WTC11 (cell line): ENCODE results near the gene APOH. TPM values are rescaled to one million over a fixed set of nuclear protein-coding genes. Genes with fewer than 3 reads are reported as not detected.

Source experiments
- ATAC-seq: fragments of 200-7000 bp; cut with Tn5 transposase; 2 replicates; pipeline ENCODE4 v1.10.0; 2021; ENCODE audit warnings: mild to moderate bottlenecking, moderate library complexity
- CTCF ChIA-PET: fragments of 300-600 bp; sonication (Branson Sonifier 250); formaldehyde crosslinking; loops from one replicate; lab custom pipeline; 2021; ENCODE audit warnings: antibody characterized with exemption; lab: Charles Lee
- POLR2A ChIA-PET: fragments of 350-600 bp; sonication (Branson Sonifier 250); formaldehyde crosslinking; loops from one replicate; lab custom pipeline; 2021; ENCODE audit warnings: antibody characterized with exemption; lab: Charles Lee
- DNase-seq: peaks from one replicate; pipeline ENCODE4 v3.0.0; 2021; ENCODE audit warnings: low spot score
- H3K27ac Mint-ChIP-seq: 2 replicates; pipeline ENCODE4 v1.8.0; 2021; ENCODE audit warnings: mixed read lengths
- H3K27me3 Mint-ChIP-seq: 2 replicates; pipeline ENCODE4 v1.8.0; 2021; ENCODE audit warnings: low read depth, mild to moderate bottlenecking, moderate library complexity, mixed read lengths
- H3K36me3 Mint-ChIP-seq: 2 replicates; pipeline ENCODE4 v1.8.0; 2021; ENCODE audit warnings: mixed read lengths
- H3K4me1 Mint-ChIP-seq: 2 replicates; pipeline ENCODE4 v1.8.0; 2022; ENCODE audit warnings: mixed read lengths
- H3K4me3 Mint-ChIP-seq: 2 replicates; pipeline ENCODE4 v1.8.0; 2021; ENCODE audit warnings: mild to moderate bottlenecking, moderate library complexity, mixed read lengths
- H3K9me3 Mint-ChIP-seq: 2 replicates; pipeline ENCODE4 v1.8.0; 2021; ENCODE audit warnings: mixed read lengths
- ARID4B ChIP-seq: sonication (generic); formaldehyde crosslinking; IDR thresholded peaks from 2 replicates; pipeline ENCODE4 v1.8.0; 2023; ENCODE audit warnings: missing genetic modification reagents, mild to moderate bottlenecking, borderline replicate concordance
- CDX4 ChIP-seq: fragments of 250-450 bp; sonication (Bioruptor Pico); IDR thresholded peaks from 2 replicates; pipeline ENCODE4 v1.9.0; 2021; ENCODE audit warnings: moderate library complexity, mild to moderate bottlenecking, inconsistent platforms, borderline replicate concordance
- E2F5 ChIP-seq: sonication (generic); formaldehyde crosslinking; IDR thresholded peaks from 2 replicates; pipeline ENCODE4 v1.8.1; 2022; ENCODE audit warnings: mild to moderate bottlenecking, moderate library complexity, missing genetic modification reagents
- EMX1 ChIP-seq: fragments of 250-450 bp; sonication (Bioruptor Pico); IDR thresholded peaks from 2 replicates; pipeline ENCODE4 v1.8.0; 2021; ENCODE audit warnings: mild to moderate bottlenecking
- ESRRA ChIP-seq: sonication (generic); formaldehyde crosslinking; IDR thresholded peaks from 2 replicates; pipeline ENCODE4 v1.8.1; 2022; ENCODE audit warnings: mild to moderate bottlenecking, missing genetic modification reagents, borderline replicate concordance
- FOXK1 ChIP-seq: sonication (generic); formaldehyde crosslinking; IDR thresholded peaks from 2 replicates; pipeline ENCODE4 v1.8.0; 2022; ENCODE audit warnings: mild to moderate bottlenecking, moderate library complexity, missing genetic modification reagents
- GABPB1 ChIP-seq: sonication (generic); formaldehyde crosslinking; IDR thresholded peaks from 2 replicates; pipeline ENCODE4 v1.8.1; 2023; ENCODE audit warnings: mild to moderate bottlenecking, missing genetic modification reagents
- GTF2I ChIP-seq: fragments of 250-450 bp; sonication (Bioruptor Pico); conservative IDR thresholded peaks from 2 replicates; pipeline ENCODE4 v1.4.0; 2021; ENCODE audit warnings: mild to moderate bottlenecking
- HMGA2 ChIP-seq: fragments of 250-450 bp; sonication (Bioruptor Pico); IDR thresholded peaks from 2 replicates; pipeline ENCODE4 v1.4.0; 2021; ENCODE audit warnings: mild to moderate bottlenecking, moderate library complexity
- KAT7 ChIP-seq: sonication (generic); formaldehyde crosslinking; IDR thresholded peaks from 2 replicates; pipeline ENCODE4 v1.8.1; 2023; ENCODE audit warnings: missing genetic modification reagents, mild to moderate bottlenecking, borderline replicate concordance
- MLX ChIP-seq: sonication (generic); formaldehyde crosslinking; IDR thresholded peaks from 2 replicates; pipeline ENCODE4 v1.8.1; 2023; ENCODE audit warnings: mild to moderate bottlenecking, missing genetic modification reagents, moderate library complexity
- NR2C2 ChIP-seq: sonication (generic); formaldehyde crosslinking; IDR thresholded peaks from 2 replicates; pipeline ENCODE4 v1.8.0; 2022; ENCODE audit warnings: mild to moderate bottlenecking, missing genetic modification reagents
- PRRX2 ChIP-seq: fragments of 250-450 bp; sonication (Bioruptor Pico); IDR thresholded peaks from 2 replicates; pipeline ENCODE4 v1.8.0; 2021; ENCODE audit warnings: mild to moderate bottlenecking
- STAT6 ChIP-seq: sonication (generic); formaldehyde crosslinking; conservative IDR thresholded peaks from 2 replicates; pipeline ENCODE4 v1.8.1; 2023; ENCODE audit warnings: mild to moderate bottlenecking, low read depth, missing genetic modification reagents, moderate library complexity
- TEAD1 ChIP-seq: sonication (generic); formaldehyde crosslinking; IDR thresholded peaks from 2 replicates; pipeline ENCODE4 v1.8.0; 2022; ENCODE audit warnings: mild to moderate bottlenecking, missing genetic modification reagents
- ZNF416 ChIP-seq: fragments of 250-450 bp; sonication (Bioruptor Pico); IDR thresholded peaks from 2 replicates; pipeline ENCODE4 v1.9.0; 2021; ENCODE audit warnings: mild to moderate bottlenecking, inconsistent platforms
- ZNF532 ChIP-seq: fragments of 250-450 bp; sonication (Bioruptor Pico); IDR thresholded peaks from 2 replicates; pipeline ENCODE4 v1.9.0; 2021; ENCODE audit warnings: mild to moderate bottlenecking, borderline replicate concordance
- total RNA-seq: library from RNA; stranded (reverse); gene quantifications from 3 replicates; pipeline ENCODE4 v1.2.3, GENCODE V29; 2021

APOH gene
- total RNA-seq, 1 experiment from 2014 or later = 1.2 TPM

GRCh38 chr17:66240013-66240412, 10.8 kb upstream of the APOH start:
- TF ChIP-seq TEAD1 = no peak
- no peak for TF ChIP-seq STAT6 (CRISPR knock-in tag)
- TF ChIP-seq ARID4B (CRISPR knock-in tag) = no peak
- no peak for TF ChIP-seq FOXK1 (CRISPR knock-in tag)
- TF ChIP-seq KAT7 (CRISPR knock-in tag) = no peak
- TF ChIP-seq HMGA2 (CRISPR knock-in tag) = no peak
- TF ChIP-seq ESRRA (CRISPR knock-in tag) = no peak
- TF ChIP-seq GABPB1 (CRISPR knock-in tag) = no peak
- TF ChIP-seq E2F5 (CRISPR knock-in tag) = no peak
- no peak for TF ChIP-seq ZNF416
- no peak for TF ChIP-seq ZNF532 (CRISPR knock-in tag)
- no peak for TF ChIP-seq GTF2I (CRISPR knock-in tag)
- TF ChIP-seq MLX = no peak
- no peak for TF ChIP-seq NR2C2 (CRISPR knock-in tag)
- TF ChIP-seq PRRX2 (CRISPR knock-in tag) = no peak
- TF ChIP-seq EMX1 = no peak
- TF ChIP-seq CDX4 = no peak
- Mint-ChIP-seq H3K27ac (no peak overlapping the region), H3K36me3 (no peaks in the 10 kb centered on the region), H3K27me3 (no peaks in the 10 kb centered on the region), H3K9me3 (no peaks in the 10 kb centered on the region), H3K4me3 (no peak overlapping the region), H3K4me1 (no peaks in the 10 kb centered on the region)
- POLR2A ChIA-PET = no interaction called here
- ATAC-seq (no peak), DNase-seq (no peak)
- CTCF ChIA-PET = no interaction called here
